ENCODE data around the gene M1AP. TPM values are rescaled to one million over a fixed set of nuclear protein-coding genes. Genes with fewer than 3 reads are reported as not detected.

M1AP gene
- total and polyA plus RNA-seq, 9 of the 15 experiments (the other 6 are each of a cell fraction or from before 2014, with no cell fraction given) = 0.06 to 0.33 (median 0.11) TPM; not detected in 4

DNA sequence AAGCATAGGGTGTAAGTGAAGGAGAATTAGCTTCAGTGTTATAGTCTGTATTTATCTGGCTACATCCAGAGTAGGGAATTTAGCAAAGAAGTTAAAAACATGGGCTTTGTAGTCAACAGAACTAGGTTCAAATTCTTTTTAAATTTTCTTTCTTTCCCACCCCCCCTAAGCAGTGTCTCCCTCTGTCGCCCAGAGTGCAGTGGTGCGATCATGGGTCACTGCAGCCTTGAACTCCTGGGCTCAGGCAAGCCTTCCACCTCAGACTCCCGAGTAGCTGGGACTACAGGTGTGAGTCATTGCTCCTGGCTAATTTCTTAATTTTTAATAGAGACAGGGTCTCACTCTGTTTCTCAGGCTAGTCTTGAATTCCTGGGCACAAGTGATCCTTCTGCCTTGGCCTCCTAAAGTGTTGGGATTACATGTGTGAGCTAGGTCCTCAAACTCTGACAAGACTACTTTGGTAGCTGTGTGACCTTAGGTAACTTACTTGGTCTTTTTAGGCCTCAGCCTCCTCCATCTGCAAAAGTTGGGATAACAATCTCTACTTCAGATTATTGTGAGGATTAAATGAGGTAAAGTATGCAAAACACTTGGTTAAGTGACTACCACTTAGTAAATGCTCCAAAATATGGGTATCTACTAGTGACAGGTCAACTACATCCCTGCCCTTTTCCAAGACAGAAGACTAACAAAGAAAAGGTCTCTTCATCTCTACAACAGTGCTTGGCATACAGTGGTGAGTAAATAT lies 75.8 kb downstream of the M1AP start:
- no peaks in the 10 kb centered on the region for H3K36me3 ChIP-seq (ENCODE audit: control insufficient read depth, insufficient read depth, low read length)
- H3K79me2 ChIP-seq (ENCODE audit: control insufficient read depth, insufficient read depth, low read length) = no peaks in the 10 kb centered on the region
- peak; percentile 76 for ATAC-seq
- no peak overlapping the region for H3K4me3 ChIP-seq
- peak overlapping the region; percentile 72 for H2AFZ ChIP-seq (ENCODE audit: low read depth, low read length)
- no peak for FAIRE-seq
- WGBS (ENCODE audit: insufficient coverage, low coverage, missing lambda C conversion rate) = 33% methylated on average over 3 of the region's 3 CpGs
- intact Hi-C loops (cut with micrococcal nuclease) (loop anchor here (5.0 kb wide), 1 partner anchor 70 kb away; no protein-coding TSS in a partner anchor), in situ Hi-C loops (cut with MboI) (loop anchor here (5.0 kb wide), 1 partner anchor 85 kb away; no protein-coding TSS in a partner anchor)
- H3K9me3 ChIP-seq (replicated peaks; ENCODE audit: control insufficient read depth, insufficient read depth, low read depth, low read length) = no peaks in the 10 kb centered on the region
- no peak overlapping the region for H3K27ac ChIP-seq (ENCODE audit: extremely low read depth, low read depth, low read length)
- H3K27me3 ChIP-seq (ENCODE audit: control insufficient read depth in 2 of 2, insufficient read depth in 2 of 2, low read length in 2 of 2) = no peaks in the 10 kb centered on the region
- peak in 1 of 4 experiments; percentile 45 for DNase-seq (ENCODE audit: extremely low read depth in 1 of 4, low spot score in 3 of 4)
- POLR2A ChIA-PET = interaction anchor here (0.6 to 1.0 kb wide), 3 partner anchors 11 to 68 kb away, joined by 3 to 5 read pairs (median 4); partner anchors contain the start of genes AUP1 and HTRA2
- H3K4me1 ChIP-seq (replicated peaks in 1 of 2; ENCODE audit: control insufficient read depth in 2 of 2, insufficient read depth in 2 of 2, low read length in 2 of 2) = peaks cover 0 to 38% of the 10 kb centered on the region in 2 experiments; a peak in 4 of 5 replicates
- BruUV-seq (replicated peaks) = no TSS peak
- H3K9me1 ChIP-seq (ENCODE audit: control insufficient read depth, insufficient read depth, low read length) = no peaks in the 10 kb centered on the region
- no peak overlapping the region for H3K4me2 ChIP-seq (ENCODE audit: insufficient read depth, low read length)
- H4K20me1 ChIP-seq (replicated peaks; ENCODE audit: control insufficient read depth, insufficient read depth, low read length) = no peaks in the 10 kb centered on the region
- CTCF ChIA-PET (ENCODE audit: low intra/inter-chr PET ratio) = no interaction called here
- H3K9ac ChIP-seq (ENCODE audit: insufficient read depth in 1 of 2, low read depth in 2 of 2, low read length in 2 of 2) = no peak overlapping the region
- TF ChIP-seq, protein P1, sequence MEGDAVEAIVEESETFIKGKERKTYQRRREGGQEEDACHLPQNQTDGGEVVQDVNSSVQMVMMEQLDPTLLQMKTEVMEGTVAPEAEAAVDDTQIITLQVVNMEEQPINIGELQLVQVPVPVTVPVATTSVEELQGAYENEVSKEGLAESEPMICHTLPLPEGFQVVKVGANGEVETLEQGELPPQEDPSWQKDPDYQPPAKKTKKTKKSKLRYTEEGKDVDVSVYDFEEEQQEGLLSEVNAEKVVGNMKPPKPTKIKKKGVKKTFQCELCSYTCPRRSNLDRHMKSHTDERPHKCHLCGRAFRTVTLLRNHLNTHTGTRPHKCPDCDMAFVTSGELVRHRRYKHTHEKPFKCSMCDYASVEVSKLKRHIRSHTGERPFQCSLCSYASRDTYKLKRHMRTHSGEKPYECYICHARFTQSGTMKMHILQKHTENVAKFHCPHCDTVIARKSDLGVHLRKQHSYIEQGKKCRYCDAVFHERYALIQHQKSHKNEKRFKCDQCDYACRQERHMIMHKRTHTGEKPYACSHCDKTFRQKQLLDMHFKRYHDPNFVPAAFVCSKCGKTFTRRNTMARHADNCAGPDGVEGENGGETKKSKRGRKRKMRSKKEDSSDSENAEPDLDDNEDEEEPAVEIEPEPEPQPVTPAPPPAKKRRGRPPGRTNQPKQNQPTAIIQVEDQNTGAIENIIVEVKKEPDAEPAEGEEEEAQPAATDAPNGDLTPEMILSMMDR (IDR thresholded peaks at IDR 0.05 in 2 of 3, conservative IDR thresholded peaks at IDR 0.05 in 1 of 3; ENCODE audit: insufficient read depth in 2 of 3, low read depth in 1 of 3, low read length in 3 of 3) = peak; percentile 49 to 67 (median 58)
- TF ChIP-seq PPARD (CRISPR knock-in tag; IDR thresholded peaks at IDR 0.05) (no peak), SMC3 (conservative IDR thresholded peaks at IDR 0.05; ENCODE audit: insufficient read depth, low read depth, low read length) (peak; percentile 42; the same call in 1 of the 2 replicates), ZNF23 (CRISPR knock-in tag; IDR thresholded peaks at IDR 0.05) (no peak), TEAD4 (IDR thresholded peaks at IDR 0.05; ENCODE audit: low read length) (no peak), TEAD4 (CRISPR knock-in tag; IDR thresholded peaks at IDR 0.05; ENCODE audit: borderline replicate concordance) (no peak), RAD21 (CRISPR knock-in tag; conservative IDR thresholded peaks at IDR 0.05 in 1 of 2, IDR thresholded peaks at IDR 0.05 in 1 of 2) (peak in 1 of 2 experiments; percentile 28; a peak in 1 of 4 replicates), ZNF3 (CRISPR knock-in tag; IDR thresholded peaks at IDR 0.05) (no peak)
- TF ChIP-seq, protein P2, sequence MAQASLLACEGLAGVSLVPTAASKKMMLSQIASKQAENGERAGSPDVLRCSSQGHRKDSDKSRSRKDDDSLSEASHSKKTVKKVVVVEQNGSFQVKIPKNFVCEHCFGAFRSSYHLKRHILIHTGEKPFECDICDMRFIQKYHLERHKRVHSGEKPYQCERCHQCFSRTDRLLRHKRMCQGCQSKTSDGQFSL (CRISPR knock-in tag; IDR thresholded peaks at IDR 0.05) = peak; percentile 68; the same call in 1 of the 2 replicates
- TF ChIP-seq, protein P2 (tag; IDR thresholded peaks at IDR 0.05) = peak in 1 of 2 experiments; percentile 80; a peak in 2 of 4 replicates
- TF ChIP-seq, protein P3, sequence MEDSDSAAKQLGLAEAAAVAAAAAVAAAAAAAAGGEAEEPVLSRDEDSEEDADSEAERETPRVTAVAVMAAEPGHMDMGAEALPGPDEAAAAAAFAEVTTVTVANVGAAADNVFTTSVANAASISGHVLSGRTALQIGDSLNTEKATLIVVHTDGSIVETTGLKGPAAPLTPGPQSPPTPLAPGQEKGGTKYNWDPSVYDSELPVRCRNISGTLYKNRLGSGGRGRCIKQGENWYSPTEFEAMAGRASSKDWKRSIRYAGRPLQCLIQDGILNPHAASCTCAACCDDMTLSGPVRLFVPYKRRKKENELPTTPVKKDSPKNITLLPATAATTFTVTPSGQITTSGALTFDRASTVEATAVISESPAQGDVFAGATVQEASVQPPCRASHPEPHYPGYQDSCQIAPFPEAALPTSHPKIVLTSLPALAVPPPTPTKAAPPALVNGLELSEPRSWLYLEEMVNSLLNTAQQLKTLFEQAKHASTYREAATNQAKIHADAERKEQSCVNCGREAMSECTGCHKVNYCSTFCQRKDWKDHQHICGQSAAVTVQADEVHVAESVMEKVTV (CRISPR knock-in tag; IDR thresholded peaks at IDR 0.05) = no peak
- TF ChIP-seq, protein P4, sequence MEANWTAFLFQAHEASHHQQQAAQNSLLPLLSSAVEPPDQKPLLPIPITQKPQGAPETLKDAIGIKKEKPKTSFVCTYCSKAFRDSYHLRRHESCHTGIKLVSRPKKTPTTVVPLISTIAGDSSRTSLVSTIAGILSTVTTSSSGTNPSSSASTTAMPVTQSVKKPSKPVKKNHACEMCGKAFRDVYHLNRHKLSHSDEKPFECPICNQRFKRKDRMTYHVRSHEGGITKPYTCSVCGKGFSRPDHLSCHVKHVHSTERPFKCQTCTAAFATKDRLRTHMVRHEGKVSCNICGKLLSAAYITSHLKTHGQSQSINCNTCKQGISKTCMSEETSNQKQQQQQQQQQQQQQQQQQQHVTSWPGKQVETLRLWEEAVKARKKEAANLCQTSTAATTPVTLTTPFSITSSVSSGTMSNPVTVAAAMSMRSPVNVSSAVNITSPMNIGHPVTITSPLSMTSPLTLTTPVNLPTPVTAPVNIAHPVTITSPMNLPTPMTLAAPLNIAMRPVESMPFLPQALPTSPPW (CRISPR knock-in tag; IDR thresholded peaks at IDR 0.05) = no peak
- TF ChIP-seq, protein P5, sequence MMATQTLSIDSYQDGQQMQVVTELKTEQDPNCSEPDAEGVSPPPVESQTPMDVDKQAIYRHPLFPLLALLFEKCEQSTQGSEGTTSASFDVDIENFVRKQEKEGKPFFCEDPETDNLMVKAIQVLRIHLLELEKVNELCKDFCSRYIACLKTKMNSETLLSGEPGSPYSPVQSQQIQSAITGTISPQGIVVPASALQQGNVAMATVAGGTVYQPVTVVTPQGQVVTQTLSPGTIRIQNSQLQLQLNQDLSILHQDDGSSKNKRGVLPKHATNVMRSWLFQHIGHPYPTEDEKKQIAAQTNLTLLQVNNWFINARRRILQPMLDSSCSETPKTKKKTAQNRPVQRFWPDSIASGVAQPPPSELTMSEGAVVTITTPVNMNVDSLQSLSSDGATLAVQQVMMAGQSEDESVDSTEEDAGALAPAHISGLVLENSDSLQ (IDR thresholded peaks at IDR 0.05) = no peak
